MV-4-11 (cell line): ENCODE measurements around the gene TSC22D3.
"Not testable (repeated sequence)": the region's sequence is repeated elsewhere in the genome, so short reads cannot be mapped to it uniquely, and the experiment has no call there.

ENCODE experiments used
- DNase-seq: peaks from one replicate; lab custom pipeline; 2025; lab: John Stamatoyannopoulos, UW

TSC22D3 gene

GRCh38 chrX:107712231-107713202 lies 63.1 kb downstream of the TSC22D3 start:
- no peak for DNase-seq

GRCh38 chrX:107711521-107712181 lies 63.9 kb downstream of the TSC22D3 start:
- no peak for DNase-seq

- DNase-seq: peak; percentile 97
Observed at GRCh38 chrX:107710617-107711391, 64.8 kb downstream of the TSC22D3 start.

GRCh38 chrX:107709266-107709806 lies 66.3 kb downstream of the TSC22D3 start:
- no peak for DNase-seq

- no peak for DNase-seq
Observed at GRCh38 chrX:107708762-107709161, 66.8 kb downstream of the TSC22D3 start.

GRCh38 chrX:107707866-107708265 lies 67.7 kb downstream of the TSC22D3 start:
- DNase-seq: no peak

- no peak for DNase-seq
Observed at GRCh38 chrX:107706309-107706708, 69.3 kb downstream of the TSC22D3 start.

GRCh38 chrX:107704587-107704986 lies 71.0 kb downstream of the TSC22D3 start:
- DNase-seq: no peak

- DNase-seq: no peak
Observed at GRCh38 chrX:107704181-107704580, 71.4 kb downstream of the TSC22D3 start.

GRCh38 chrX:107701493-107702121 lies 74.0 kb downstream of the TSC22D3 start:
- peak; percentile 62 for DNase-seq

GRCh38 chrX:107700790-107701189 lies 74.8 kb downstream of the TSC22D3 start:
- no peak for DNase-seq

- DNase-seq: peak; percentile 15
Observed at GRCh38 chrX:107700317-107700774, 75.2 kb downstream of the TSC22D3 start.

GRCh38 chrX:107699616-107700015 lies 76.0 kb downstream of the TSC22D3 start:
- peak; percentile 9 for DNase-seq

GRCh38 chrX:107691024-107691448 lies 84.6 kb downstream of the TSC22D3 start:
- peak; percentile 47 for DNase-seq

- no peak for DNase-seq
Observed at GRCh38 chrX:107687445-107687844, 88.1 kb downstream of the TSC22D3 start.

- DNase-seq: peak; percentile 13
Observed at GRCh38 chrX:107686792-107687191, 88.8 kb downstream of the TSC22D3 start.

GRCh38 chrX:107686026-107686425 lies 89.6 kb downstream of the TSC22D3 start:
- no peak for DNase-seq

- DNase-seq: not testable (repeated sequence)
Observed at GRCh38 chrX:107685586-107685985, 90.0 kb downstream of the TSC22D3 start.

GRCh38 chrX:107684956-107685385 lies 90.6 kb downstream of the TSC22D3 start:
- DNase-seq: peak; percentile 88

GRCh38 chrX:107683931-107684330 lies 91.7 kb downstream of the TSC22D3 start:
- no peak for DNase-seq
